MG63 (cell line): Measurements from ENCODE around the gene NETO1. TPM values are rescaled to one million over a fixed set of nuclear protein-coding genes. Genes with fewer than 3 reads are reported as not detected.

Experiments
- DNase-seq: peaks from one replicate; pipeline ENCODE4 v3.0.0-alpha.2; 2020
- H3K27me3 ChIP-seq: fragments of 250-450 bp; sonication (Bioruptor Pico); 2 replicates; pipeline ENCODE4 v1.5.1; 2020; ENCODE audit warnings: mild to moderate bottlenecking, moderate library complexity
- H3K36me3 ChIP-seq: fragments of 250-450 bp; sonication (Bioruptor Pico); 2 replicates; pipeline ENCODE4 v1.5.1; 2020; ENCODE audit warnings: mild to moderate bottlenecking, moderate library complexity
- H3K4me3 ChIP-seq: fragments of 250-450 bp; sonication (Bioruptor Pico); 2 replicates; pipeline ENCODE4 v1.5.1; 2020; ENCODE audit warnings: mild to moderate bottlenecking, moderate library complexity
- H3K9me3 ChIP-seq: fragments of 250-450 bp; sonication (Bioruptor Pico); 2 replicates; pipeline ENCODE4 v1.5.1; 2020; ENCODE audit warnings: mild to moderate bottlenecking, moderate library complexity
- total RNA-seq: library from RNA; depleted of rRNA; stranded (reverse); fragments of >200 nt; shearing (Covaris generic); gene quantifications from 2 replicates; pipeline ENCODE4 v1.2.3, GENCODE V29; 2014; ENCODE audit warnings: low replicate concordance; rRNA removed

NETO1 gene
- total RNA-seq = not detected in 2 replicates

- Histone ChIP-seq H3K9me3 (no peaks in the 10 kb centered on the region), H3K4me3 (peak within 1 kb of the TSS; percentile 46), H3K36me3 (no peaks in the 10 kb centered on the region), H3K27me3 (peaks cover 16% of the 10 kb centered on the region)
- peak; percentile 37 for DNase-seq
Measured at GRCh38 chr18:72867746-72868584, at the start of gene NETO1. Gene NETO1 (minus strand): TSS chr18:72867987. CDS start chr18:72867291, 696 bp downstream.

- no peak overlapping the region for H3K4me3 ChIP-seq
- peak; percentile 66 for DNase-seq
Measured at GRCh38 chr18:72910045-72910444, 42.3 kb upstream of the NETO1 start.

GRCh38 chr18:72908181-72908580, 40.4 kb upstream of the NETO1 start:
- Histone ChIP-seq H3K9me3 (no peaks in the 10 kb centered on the region), H3K4me3 (no peak overlapping the region), H3K27me3 (no peaks in the 10 kb centered on the region), H3K36me3 (no peaks in the 10 kb centered on the region)
- peak; percentile 3 for DNase-seq

More at GRCh38 chr18:72910045-72910444, 42.3 kb upstream of the NETO1 start:
- H3K36me3 ChIP-seq = no peaks in the 10 kb centered on the region
- no peaks in the 10 kb centered on the region for H3K9me3 ChIP-seq
- no peaks in the 10 kb centered on the region for H3K27me3 ChIP-seq

- Histone ChIP-seq H3K27me3 (no peaks in the 10 kb centered on the region), H3K9me3 (no peaks in the 10 kb centered on the region), H3K4me3 (no peak overlapping the region), H3K36me3 (no peaks in the 10 kb centered on the region)
- no peak for DNase-seq
Measured at GRCh38 chr18:72903033-72903432, 35.2 kb upstream of the NETO1 start.

- H3K36me3 ChIP-seq = no peaks in the 10 kb centered on the region
- no peak overlapping the region for H3K4me3 ChIP-seq
- H3K27me3 ChIP-seq = no peaks in the 10 kb centered on the region
- H3K9me3 ChIP-seq = no peaks in the 10 kb centered on the region
- DNase-seq = no peak
Measured at GRCh38 chr18:72899338-72899737, 31.6 kb upstream of the NETO1 start.

GRCh38 chr18:72898870-72899269, 31.1 kb upstream of the NETO1 start:
- H3K4me3 ChIP-seq = no peak overlapping the region
- no peaks in the 10 kb centered on the region for H3K9me3 ChIP-seq
- DNase-seq = no peak
- no peaks in the 10 kb centered on the region for H3K36me3 ChIP-seq
- no peaks in the 10 kb centered on the region for H3K27me3 ChIP-seq

- no peak overlapping the region for H3K4me3 ChIP-seq
- H3K27me3 ChIP-seq = no peaks in the 10 kb centered on the region
- no peaks in the 10 kb centered on the region for H3K36me3 ChIP-seq
- no peaks in the 10 kb centered on the region for H3K9me3 ChIP-seq
- DNase-seq = no peak
Measured at GRCh38 chr18:72895548-72895947, 27.8 kb upstream of the NETO1 start.

- Histone ChIP-seq H3K27me3 (no peaks in the 10 kb centered on the region), H3K36me3 (no peaks in the 10 kb centered on the region)
- DNase-seq = no peak
Measured at GRCh38 chr18:72878561-72878960, 10.8 kb upstream of the NETO1 start.

GRCh38 chr18:72878143-72878542, 10.4 kb upstream of the NETO1 start:
- Histone ChIP-seq H3K4me3 (no peak overlapping the region), H3K9me3 (no peaks in the 10 kb centered on the region), H3K27me3 (no peaks in the 10 kb centered on the region), H3K36me3 (no peaks in the 10 kb centered on the region)
- DNase-seq = no peak

More at GRCh38 chr18:72878561-72878960, 10.8 kb upstream of the NETO1 start:
- Histone ChIP-seq H3K4me3 (no peak overlapping the region), H3K9me3 (no peaks in the 10 kb centered on the region)

- no peak overlapping the region for H3K4me3 ChIP-seq
- no peaks in the 10 kb centered on the region for H3K9me3 ChIP-seq
- no peaks in the 10 kb centered on the region for H3K36me3 ChIP-seq
- peak; percentile 31 for DNase-seq
- peaks cover 11% of the 10 kb centered on the region for H3K27me3 ChIP-seq
Measured at GRCh38 chr18:72871091-72871490, 3.3 kb upstream of the NETO1 start.

- peaks cover 16% of the 10 kb centered on the region for H3K27me3 ChIP-seq
- H3K4me3 ChIP-seq = no peak overlapping the region
- no peaks in the 10 kb centered on the region for H3K36me3 ChIP-seq
- no peaks in the 10 kb centered on the region for H3K9me3 ChIP-seq
- DNase-seq = no peak
Measured at GRCh38 chr18:72869226-72870185, 1.7 kb upstream of the NETO1 start.

GRCh38 chr18:72868585-72869225, 918 bp upstream of the NETO1 start:
- H3K27me3 ChIP-seq = peaks cover 16% of the 10 kb centered on the region
- H3K9me3 ChIP-seq = no peaks in the 10 kb centered on the region
- peak; percentile 15 for DNase-seq
- peak overlapping the region; percentile 43 for H3K4me3 ChIP-seq
- H3K36me3 ChIP-seq = no peaks in the 10 kb centered on the region

GRCh38 chr18:72866901-72867745, 664 bp downstream of the NETO1 start:
- peak; percentile 14 for DNase-seq
- Histone ChIP-seq H3K36me3 (no peaks in the 10 kb centered on the region), H3K4me3 (peak overlapping the region; percentile 46), H3K27me3 (peaks cover 16% of the 10 kb centered on the region), H3K9me3 (no peaks in the 10 kb centered on the region)

- peaks cover 16% of the 10 kb centered on the region for H3K27me3 ChIP-seq
- peak overlapping the region; percentile 46 for H3K4me3 ChIP-seq
- no peak for DNase-seq
- H3K9me3 ChIP-seq = no peaks in the 10 kb centered on the region
- H3K36me3 ChIP-seq = no peaks in the 10 kb centered on the region
Measured at GRCh38 chr18:72866442-72866900, 1.3 kb downstream of the NETO1 start.

- Histone ChIP-seq H3K4me3 (no peak overlapping the region), H3K36me3 (no peaks in the 10 kb centered on the region), H3K27me3 (peaks cover 16% of the 10 kb centered on the region), H3K9me3 (no peaks in the 10 kb centered on the region)
- DNase-seq = no peak
Measured at GRCh38 chr18:72863754-72864153, 4.0 kb downstream of the NETO1 start.

GRCh38 chr18:72859088-72859487, 8.7 kb downstream of the NETO1 start:
- no peak for DNase-seq
- Histone ChIP-seq H3K9me3 (no peaks in the 10 kb centered on the region), H3K27me3 (no peaks in the 10 kb centered on the region), H3K36me3 (no peaks in the 10 kb centered on the region), H3K4me3 (no peak overlapping the region)
